ENCODE data around the gene NOTCH1. TPM values are rescaled to one million over a fixed set of nuclear protein-coding genes. Genes with fewer than 3 reads are reported as not detected.

NOTCH1 gene
- total RNA-seq, 1 experiment from 2014 or later: 95.6 TPM

GRCh38 chr9:136517012-136517743 lies 28.7 kb downstream of the NOTCH1 start (continued):
- TF ChIP-seq RELA (CRISPR knock-in tag; IDR thresholded peaks at IDR 0.05; ENCODE audit: borderline replicate concordance): no peak

- DNase-seq (ENCODE audit: low spot score) (no peak), ATAC-seq (no peak)
- TF ChIP-seq ZNF232 (CRISPR knock-in tag; IDR thresholded peaks at IDR 0.05): no peak
- TF ChIP-seq CDX4 (CRISPR knock-in tag; IDR thresholded peaks at IDR 0.05; ENCODE audit: borderline replicate concordance): no peak
- TF ChIP-seq, protein P1, sequence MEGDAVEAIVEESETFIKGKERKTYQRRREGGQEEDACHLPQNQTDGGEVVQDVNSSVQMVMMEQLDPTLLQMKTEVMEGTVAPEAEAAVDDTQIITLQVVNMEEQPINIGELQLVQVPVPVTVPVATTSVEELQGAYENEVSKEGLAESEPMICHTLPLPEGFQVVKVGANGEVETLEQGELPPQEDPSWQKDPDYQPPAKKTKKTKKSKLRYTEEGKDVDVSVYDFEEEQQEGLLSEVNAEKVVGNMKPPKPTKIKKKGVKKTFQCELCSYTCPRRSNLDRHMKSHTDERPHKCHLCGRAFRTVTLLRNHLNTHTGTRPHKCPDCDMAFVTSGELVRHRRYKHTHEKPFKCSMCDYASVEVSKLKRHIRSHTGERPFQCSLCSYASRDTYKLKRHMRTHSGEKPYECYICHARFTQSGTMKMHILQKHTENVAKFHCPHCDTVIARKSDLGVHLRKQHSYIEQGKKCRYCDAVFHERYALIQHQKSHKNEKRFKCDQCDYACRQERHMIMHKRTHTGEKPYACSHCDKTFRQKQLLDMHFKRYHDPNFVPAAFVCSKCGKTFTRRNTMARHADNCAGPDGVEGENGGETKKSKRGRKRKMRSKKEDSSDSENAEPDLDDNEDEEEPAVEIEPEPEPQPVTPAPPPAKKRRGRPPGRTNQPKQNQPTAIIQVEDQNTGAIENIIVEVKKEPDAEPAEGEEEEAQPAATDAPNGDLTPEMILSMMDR (IDR thresholded peaks at IDR 0.05): no peak
- no peak for TF ChIP-seq ZNF671 (CRISPR knock-in tag; IDR thresholded peaks at IDR 0.05)
- no peak for TF ChIP-seq SMAD4 (CRISPR knock-in tag; IDR thresholded peaks at IDR 0.05)
- no peak for TF ChIP-seq FOXP1 (CRISPR knock-in tag; IDR thresholded peaks at IDR 0.05; ENCODE audit: borderline replicate concordance)
- no peak for TF ChIP-seq NR3C1 (CRISPR knock-in tag; conservative IDR thresholded peaks at IDR 0.05; ENCODE audit: low read depth)
- no peak for TF ChIP-seq PRRX2 (CRISPR knock-in tag; IDR thresholded peaks at IDR 0.05)
- TF ChIP-seq FOXJ3 (CRISPR knock-in tag; IDR thresholded peaks at IDR 0.05; ENCODE audit: borderline replicate concordance): no peak
- no peak for TF ChIP-seq ZNF121 (CRISPR knock-in tag; IDR thresholded peaks at IDR 0.05)
- no peak for TF ChIP-seq NFE2L1 (CRISPR knock-in tag; IDR thresholded peaks at IDR 0.05)
- no peak for TF ChIP-seq ZNF423 (CRISPR knock-in tag; IDR thresholded peaks at IDR 0.05)
- TF ChIP-seq ZNF219 (CRISPR knock-in tag; IDR thresholded peaks at IDR 0.05; ENCODE audit: borderline replicate concordance): no peak
- TF ChIP-seq NR2C2 (CRISPR knock-in tag; IDR thresholded peaks at IDR 0.05): no peak
- no peak overlapping the region for H3K27ac Mint-ChIP-seq
- POLR2A ChIA-PET: no interaction called here
- no peak overlapping the region for H3K4me3 Mint-ChIP-seq
- H3K27me3 Mint-ChIP-seq (ENCODE audit: low read depth): no peaks in the 10 kb centered on the region
- no peaks in the 10 kb centered on the region for H3K4me1 Mint-ChIP-seq
- no peaks in the 10 kb centered on the region for H3K9me3 Mint-ChIP-seq
- CTCF ChIA-PET: no interaction called here
- H3K36me3 Mint-ChIP-seq: peaks cover 10% of the 10 kb centered on the region
These were observed 29.6 kb downstream of the NOTCH1 start for GRCh38 chr9:136516191-136516654.

DNA sequence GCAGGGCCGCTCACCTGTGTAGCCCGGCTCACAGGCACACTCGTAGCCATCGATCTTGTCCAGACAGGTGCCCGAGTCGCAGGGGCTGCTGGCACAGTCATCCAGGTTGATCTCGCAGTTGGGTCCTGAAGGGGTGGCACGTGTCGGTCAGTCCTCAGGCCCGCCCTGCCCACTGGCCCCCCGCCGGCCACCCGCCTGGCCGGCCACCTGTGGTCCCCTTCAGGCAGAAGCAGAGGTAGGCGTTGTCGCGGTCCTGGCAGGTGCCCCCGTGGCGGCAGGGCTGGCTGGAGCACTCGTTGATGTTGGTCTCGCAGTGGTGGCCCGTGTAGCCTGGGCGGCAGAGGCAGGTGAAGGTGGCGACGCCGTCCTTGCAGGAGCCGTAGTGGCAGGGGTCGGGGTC lies 30.6 kb downstream of the NOTCH1 start:
- DNase-seq (ENCODE audit: low spot score): no peak
- H3K36me3 Mint-ChIP-seq: peaks cover 15% of the 10 kb centered on the region
- ChIA-PET POLR2A (no interaction called here), CTCF (no interaction called here)
- no peaks in the 10 kb centered on the region for H3K4me1 Mint-ChIP-seq
- ATAC-seq: no peak
- H3K4me3 Mint-ChIP-seq: no peak overlapping the region
- no peak overlapping the region for H3K27ac Mint-ChIP-seq
- H3K9me3 Mint-ChIP-seq: no peaks in the 10 kb centered on the region
- H3K27me3 Mint-ChIP-seq (ENCODE audit: low read depth): no peaks in the 10 kb centered on the region
- no peak for TF ChIP-seq RELA (CRISPR knock-in tag; IDR thresholded peaks at IDR 0.05; ENCODE audit: borderline replicate concordance)
- TF ChIP-seq TCF7 (CRISPR knock-in tag; IDR thresholded peaks at IDR 0.05; ENCODE audit: low read depth): no peak
- TF ChIP-seq GTF2I (CRISPR knock-in tag; conservative IDR thresholded peaks at IDR 0.05): no peak
- TF ChIP-seq AFF4 (CRISPR knock-in tag; IDR thresholded peaks at IDR 0.05; ENCODE audit: borderline replicate concordance): no peak
- TF ChIP-seq CREB1 (CRISPR knock-in tag; IDR thresholded peaks at IDR 0.05): no peak
- TF ChIP-seq ZNF263 (CRISPR knock-in tag; IDR thresholded peaks at IDR 0.05; ENCODE audit: low read depth): no peak
- no peak for TF ChIP-seq HMGXB4 (CRISPR knock-in tag; IDR thresholded peaks at IDR 0.05)
- no peak for TF ChIP-seq FOXP1 (CRISPR knock-in tag; IDR thresholded peaks at IDR 0.05; ENCODE audit: borderline replicate concordance)
- no peak for TF ChIP-seq ESRRA (CRISPR knock-in tag; IDR thresholded peaks at IDR 0.05; ENCODE audit: borderline replicate concordance)
- no peak for TF ChIP-seq CDX4 (CRISPR knock-in tag; IDR thresholded peaks at IDR 0.05; ENCODE audit: borderline replicate concordance)
- no peak for TF ChIP-seq MXD4 (CRISPR knock-in tag; IDR thresholded peaks at IDR 0.05; ENCODE audit: borderline replicate concordance)
- no peak for TF ChIP-seq NFATC4 (CRISPR knock-in tag; IDR thresholded peaks at IDR 0.05)
- no peak for TF ChIP-seq NR3C1 (CRISPR knock-in tag; conservative IDR thresholded peaks at IDR 0.05; ENCODE audit: low read depth)
- TF ChIP-seq NFYB (CRISPR knock-in tag; conservative IDR thresholded peaks at IDR 0.05; ENCODE audit: low read depth): no peak
- no peak for TF ChIP-seq ZNF671 (CRISPR knock-in tag; IDR thresholded peaks at IDR 0.05)

Measured in WTC11 (cell line).